22Rv1 (cell line): Measurements from ENCODE around the gene ARHGEF38.

Experiments
- ZFX ChIP-seq: fragments of 450-650 bp; IDR thresholded peaks from 2 replicates; pipeline ENCODE4 v1.6.1; 2017; ENCODE audit warnings: antibody characterized with exemption, borderline replicate concordance
- TF ChIP-seq, protein P1 (sequence below): fragments of 450-650 bp; IDR thresholded peaks from 2 replicates; pipeline ENCODE4 v1.5.1; 2017; ENCODE audit warnings: mild to moderate bottlenecking

- TF ChIP-seq, protein P1, sequence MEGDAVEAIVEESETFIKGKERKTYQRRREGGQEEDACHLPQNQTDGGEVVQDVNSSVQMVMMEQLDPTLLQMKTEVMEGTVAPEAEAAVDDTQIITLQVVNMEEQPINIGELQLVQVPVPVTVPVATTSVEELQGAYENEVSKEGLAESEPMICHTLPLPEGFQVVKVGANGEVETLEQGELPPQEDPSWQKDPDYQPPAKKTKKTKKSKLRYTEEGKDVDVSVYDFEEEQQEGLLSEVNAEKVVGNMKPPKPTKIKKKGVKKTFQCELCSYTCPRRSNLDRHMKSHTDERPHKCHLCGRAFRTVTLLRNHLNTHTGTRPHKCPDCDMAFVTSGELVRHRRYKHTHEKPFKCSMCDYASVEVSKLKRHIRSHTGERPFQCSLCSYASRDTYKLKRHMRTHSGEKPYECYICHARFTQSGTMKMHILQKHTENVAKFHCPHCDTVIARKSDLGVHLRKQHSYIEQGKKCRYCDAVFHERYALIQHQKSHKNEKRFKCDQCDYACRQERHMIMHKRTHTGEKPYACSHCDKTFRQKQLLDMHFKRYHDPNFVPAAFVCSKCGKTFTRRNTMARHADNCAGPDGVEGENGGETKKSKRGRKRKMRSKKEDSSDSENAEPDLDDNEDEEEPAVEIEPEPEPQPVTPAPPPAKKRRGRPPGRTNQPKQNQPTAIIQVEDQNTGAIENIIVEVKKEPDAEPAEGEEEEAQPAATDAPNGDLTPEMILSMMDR = no peak
- no peak for TF ChIP-seq ZFX
These were observed 42.2 kb upstream of the ARHGEF38 start for GRCh38 chr4:105510245-105510644.
